GM18951 (cell line): ENCODE data around the gene OR6C2.
"Not testable (repeated sequence)": the region's sequence is repeated elsewhere in the genome, so short reads cannot be mapped to it uniquely, and the experiment has no call there.

Experiments used
- POLR2A ChIP-seq: IDR thresholded peaks from 4 replicates; pipeline ENCODE4 v1.6.1; 2011; ENCODE audit warnings: mild to moderate bottlenecking; ENCODE audit not compliant: insufficient read length, insufficient read depth; ENCODE audit errors: extremely low read depth
- in situ Hi-C: fragments of 300-500 bp; cut with MboI; formaldehyde crosslinking; loops from one replicate; pipeline ENCODE4 v1.12.0; 2022; ENCODE audit warnings: low sequenced_read_pairs, mixed read lengths, inconsistent platforms; ENCODE audit not compliant: unreplicated experiment

Gene OR6C2

DNA sequence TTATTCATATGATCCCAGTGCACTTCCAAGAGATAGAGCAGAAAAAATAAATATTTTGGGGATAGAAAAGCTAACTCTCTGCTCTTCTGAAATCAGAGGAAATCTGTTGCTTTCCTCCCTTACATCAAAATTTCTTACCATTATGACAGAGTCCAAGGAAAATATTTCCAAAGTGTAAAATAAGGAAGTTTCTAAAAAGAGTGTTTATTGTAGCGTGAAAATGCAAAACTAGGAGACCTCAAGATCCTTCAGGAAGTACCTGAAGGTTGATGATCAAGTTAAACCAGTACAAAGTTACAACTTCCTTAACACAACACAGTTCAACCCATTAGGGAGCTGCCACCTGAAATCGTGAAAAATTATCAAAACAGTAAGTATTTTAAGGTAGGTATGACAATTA, at the start of gene OR6C2:
TSS of gene OR6C2 (plus strand) at position 301 of the 400 bp plus-strand sequence. CDS start 8,138 bp downstream, outside the sequence.
- TF ChIP-seq POLR2A = no peak
- in situ Hi-C loops = no loop called here

DNA sequence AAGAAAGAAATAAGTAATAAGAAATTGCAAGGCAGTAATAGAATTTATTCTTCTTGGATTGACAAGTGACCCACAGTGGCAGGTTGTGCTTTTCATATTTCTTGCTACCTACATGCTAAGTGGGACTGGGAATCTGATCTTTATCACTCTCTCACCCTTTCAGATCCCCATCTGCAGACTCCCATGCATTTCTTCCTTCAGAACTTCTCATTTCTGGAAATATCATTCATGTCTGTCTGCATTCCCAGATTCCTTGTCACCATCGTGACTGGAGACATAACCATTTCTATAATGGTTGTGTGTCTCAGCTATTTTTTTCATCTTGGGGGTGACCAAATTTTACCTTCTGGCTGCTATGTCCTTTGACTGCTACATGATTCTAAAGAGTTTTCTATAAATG, 47.5 kb upstream of the OR6C2 start:
- no peak for TF ChIP-seq POLR2A
- in situ Hi-C loops = no loop called here

DNA sequence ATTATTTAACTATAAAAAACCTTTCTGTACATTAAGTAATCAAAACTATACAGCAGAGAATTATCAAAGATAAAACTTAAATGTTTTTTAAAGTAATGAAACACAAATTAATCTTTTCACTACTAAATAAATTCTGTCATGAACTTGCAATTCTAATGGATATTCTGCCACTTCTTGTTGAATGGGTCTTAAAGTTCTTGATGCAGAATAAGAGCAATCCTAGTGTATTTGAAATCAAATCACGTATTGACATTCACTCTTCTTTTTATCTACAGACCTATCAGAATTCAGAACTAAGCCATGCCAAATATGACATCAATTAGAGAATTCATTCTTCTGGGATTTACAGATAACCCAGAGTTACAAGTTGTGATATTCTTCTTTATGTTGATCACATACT, 43.6 kb upstream of the OR6C2 start, which contains the start of gene OR6C65:
TSS of gene OR6C65 (plus strand) at position 301 of the 400 bp plus-strand sequence. CDS start at position 301, 0 bp downstream.
- no peak for TF ChIP-seq POLR2A
- in situ Hi-C loops = no loop called here

GRCh38 chr12:55407866-55408265, 36.0 kb upstream of the OR6C2 start:
- no peak for TF ChIP-seq POLR2A
- in situ Hi-C loops = no loop called here

GRCh38 chr12:55409133-55409532, 34.7 kb upstream of the OR6C2 start:
- in situ Hi-C loops = not testable (repeated sequence)

GRCh38 chr12:55412138-55412537, 31.7 kb upstream of the OR6C2 start:
- in situ Hi-C loops = not testable (repeated sequence)

- in situ Hi-C loops = not testable (repeated sequence)
Measured at GRCh38 chr12:55413498-55414388, 30.1 kb upstream of the OR6C2 start.

DNA sequence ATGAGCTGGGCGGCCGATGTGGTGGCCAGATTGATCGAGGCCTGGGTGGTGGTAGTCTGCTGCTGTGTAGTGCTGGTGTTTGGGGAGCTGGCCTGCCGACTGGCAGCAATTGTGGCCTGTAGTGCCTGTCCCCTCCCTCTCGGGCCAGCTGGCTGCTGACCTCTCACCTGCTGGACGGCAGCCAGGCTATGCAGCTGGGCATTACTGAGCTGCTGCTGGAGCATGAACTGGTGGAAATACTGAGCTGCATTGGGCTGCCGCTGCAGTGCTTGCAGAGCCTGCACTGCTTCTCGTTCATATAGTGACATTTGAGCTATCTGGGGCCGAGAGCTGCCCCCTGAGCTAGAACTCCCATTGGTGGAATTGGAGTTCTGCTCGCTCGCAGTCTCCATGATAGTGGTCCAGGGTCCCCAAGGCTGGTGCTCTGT, 29.5 kb upstream of the OR6C2 start:
- in situ Hi-C loops = not testable (repeated sequence)

DNA sequence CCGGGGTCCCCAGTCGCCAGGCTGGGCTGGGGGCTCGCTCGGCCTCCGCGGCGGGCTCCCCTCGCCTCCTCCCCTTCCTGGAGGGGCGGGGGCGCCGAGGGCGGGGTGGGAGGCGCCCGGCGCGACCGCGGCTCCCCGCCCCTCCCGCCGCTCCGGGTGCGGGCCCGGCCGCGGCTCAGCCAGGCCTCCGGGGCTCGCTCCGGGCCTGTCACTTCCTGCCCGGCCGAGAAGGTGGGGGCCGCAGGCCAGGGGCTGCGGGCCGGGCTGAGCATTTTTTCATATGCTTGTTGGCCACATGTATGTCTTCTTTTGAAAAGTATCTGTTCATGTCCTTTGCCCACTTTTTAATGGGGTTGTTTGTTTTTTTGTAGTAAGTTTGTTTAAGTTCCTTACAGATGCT, 29.0 kb upstream of the OR6C2 start:
- in situ Hi-C loops = not testable (repeated sequence)

- in situ Hi-C loops = no loop called here
Measured at GRCh38 chr12:55416961-55417360, 26.9 kb upstream of the OR6C2 start.

GRCh38 chr12:55420307-55420962, 23.4 kb upstream of the OR6C2 start:
- in situ Hi-C loops = no loop called here
- TF ChIP-seq POLR2A = no peak

More at GRCh38 chr12:55416961-55417360, 26.9 kb upstream of the OR6C2 start:
- no peak for TF ChIP-seq POLR2A

DNA sequence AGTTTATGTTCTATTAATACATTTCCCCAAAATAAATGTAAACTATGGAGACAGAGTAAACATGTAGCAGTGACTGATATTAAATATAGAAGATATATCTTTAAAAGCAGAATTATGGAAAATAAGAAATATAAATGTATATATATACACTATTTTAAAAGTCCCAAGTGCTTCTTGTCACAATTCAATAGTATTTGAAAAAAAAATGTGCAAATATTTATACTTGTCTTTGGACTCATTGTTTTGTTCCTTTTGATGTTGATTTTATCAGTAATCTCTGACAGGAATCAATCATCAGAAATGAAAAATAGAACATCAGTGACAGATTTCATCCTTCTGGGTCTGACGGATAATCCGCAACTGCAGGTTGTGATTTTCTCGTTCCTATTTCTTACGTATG, 17.9 kb upstream of the OR6C2 start, which contains the start of gene OR6C76:
TSS of gene OR6C76 (plus strand) at position 301 of the 400 bp plus-strand sequence. CDS start at position 301, 0 bp downstream.
- in situ Hi-C loops = no loop called here
- TF ChIP-seq POLR2A = no peak

- in situ Hi-C loops = no loop called here
- no peak for TF ChIP-seq POLR2A
Measured at GRCh38 chr12:55428331-55429243, 15.3 kb upstream of the OR6C2 start.

GRCh38 chr12:55441233-55441632, 2.6 kb upstream of the OR6C2 start:
- in situ Hi-C loops = not testable (repeated sequence)
